ENCODE data around the gene ETFA. TPM values are rescaled to one million over a fixed set of nuclear protein-coding genes. Genes with fewer than 3 reads are reported as not detected.

ETFA gene
- total RNA-seq (2022; extraction: Qiagen RNA extraction; ENCODE audit: low read depth), result 227 to 270 TPM (median 255 TPM) in 5 replicates

GRCh38 chr15:76311100-76311953, at the start of gene ETFA:
Gene ETFA (minus strand): TSS chr15:76311469. CDS start chr15:76311388, 81 bp downstream.

DNA sequence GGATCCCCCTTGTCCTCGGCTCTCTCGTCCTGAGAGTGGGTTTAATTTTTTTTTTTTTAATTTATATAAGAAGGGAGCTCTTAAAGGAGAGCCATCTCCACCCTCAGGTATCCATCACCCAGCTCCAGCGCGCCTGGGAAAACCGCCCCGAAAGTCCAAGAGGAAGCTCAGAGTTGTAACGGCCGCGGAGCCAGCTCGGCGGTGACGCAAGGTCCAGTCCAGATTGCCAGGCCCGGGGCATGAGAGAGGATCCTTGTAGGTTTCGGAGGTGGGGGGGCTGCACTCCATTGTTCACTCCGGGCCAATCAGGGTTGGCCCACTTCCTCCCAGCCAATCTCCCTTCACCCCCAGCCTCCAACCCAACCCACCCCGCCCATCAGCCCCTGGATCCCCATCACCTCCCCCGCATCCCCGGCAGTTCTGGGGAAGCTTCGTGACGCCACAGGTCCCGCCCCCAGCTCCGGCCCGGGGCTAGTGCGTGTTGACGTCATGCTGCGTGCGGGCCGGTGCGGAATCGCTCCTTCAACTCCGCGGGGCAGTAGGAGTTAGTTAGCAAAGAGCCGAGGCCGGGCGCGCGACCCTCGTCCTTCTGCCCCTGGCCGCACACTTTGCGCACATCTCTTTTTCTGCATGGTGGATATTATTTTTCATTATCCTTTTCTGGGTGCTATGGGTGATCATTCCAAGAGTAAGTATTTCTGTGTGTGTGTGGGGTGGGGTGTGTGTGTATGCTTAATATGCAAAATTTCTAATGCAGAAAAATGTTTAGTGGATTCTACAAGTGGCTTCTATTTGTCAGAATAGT, 25.2 kb upstream of the ETFA start, which contains the start of gene ISL2:
Gene ISL2 (plus strand): TSS at position 520 of the 805 bp plus-strand sequence. CDS start 111 bp downstream, at position 631.

Other genes starting within 250 kb of the ETFA start
- 2.1 to 4.4 TPM (median 3.8 TPM) in 5 replicates for gene ISL2, start 25.3 kb upstream of the ETFA start, total RNA-seq (2022; extraction: Qiagen RNA extraction; ENCODE audit: low read depth)